Glomerular visceral epithelial cell (primary cell): ENCODE results near the gene WDR72.
A peak's percentile ranks its signal among the peaks of the same experiment; 100 is the strongest.

Experiments
- DNase-seq: peaks from one replicate; pipeline ENCODE4 v3.0.0-alpha.2; 2016; ENCODE audit errors: extremely low spot score

WDR72 gene

GRCh38 chr15:53535886-53536285, 223.6 kb downstream of the WDR72 start:
- peak; percentile 7 for DNase-seq

GRCh38 chr15:53534105-53534839, 225.2 kb downstream of the WDR72 start:
- DNase-seq, result no peak

GRCh38 chr15:53530761-53531160, 228.7 kb downstream of the WDR72 start:
- peak; percentile 35 for DNase-seq

GRCh38 chr15:53527996-53528395, 231.5 kb downstream of the WDR72 start:
- no peak for DNase-seq

GRCh38 chr15:53525894-53526293, 233.6 kb downstream of the WDR72 start:
- DNase-seq, result no peak

GRCh38 chr15:53522991-53523390, 236.5 kb downstream of the WDR72 start:
- DNase-seq, result peak; percentile 73

GRCh38 chr15:53520996-53521395, 238.5 kb downstream of the WDR72 start:
- no peak for DNase-seq

- DNase-seq, result no peak
Observed at GRCh38 chr15:53513431-53513830, 246.0 kb downstream of the WDR72 start.

- no peak for DNase-seq
Observed at GRCh38 chr15:53512029-53512428, 247.4 kb downstream of the WDR72 start.

- no peak for DNase-seq
Observed at GRCh38 chr15:53511175-53511574, 248.3 kb downstream of the WDR72 start.

GRCh38 chr15:53506370-53506769, 253.1 kb downstream of the WDR72 start:
- no peak for DNase-seq

GRCh38 chr15:53498996-53499395, 260.5 kb downstream of the WDR72 start:
- DNase-seq, result no peak

GRCh38 chr15:53490341-53490740, 269.1 kb downstream of the WDR72 start:
- DNase-seq, result no peak

- DNase-seq, result no peak
Observed at GRCh38 chr15:53482055-53482454, 277.4 kb downstream of the WDR72 start.

- DNase-seq, result no peak
Observed at GRCh38 chr15:53477981-53478766, 281.3 kb downstream of the WDR72 start.

GRCh38 chr15:53473886-53474285, 285.6 kb downstream of the WDR72 start:
- no peak for DNase-seq

- no peak for DNase-seq
Observed at GRCh38 chr15:53473435-53473834, 286.0 kb downstream of the WDR72 start.

- DNase-seq, result no peak
Observed at GRCh38 chr15:53472883-53473282, 286.6 kb downstream of the WDR72 start.

- no peak for DNase-seq
Observed at GRCh38 chr15:53472210-53472609, 287.3 kb downstream of the WDR72 start.

- peak; percentile 3 for DNase-seq
Observed at GRCh38 chr15:53470743-53471142, 288.7 kb downstream of the WDR72 start.

- no peak for DNase-seq
Observed at GRCh38 chr15:53469422-53469821, 290.0 kb downstream of the WDR72 start.
